Activated T-cell treated with anti-CD3 and anti-CD28 coated beads, Interleukin-2, amount 50 U/mL, for 4 hours (primary cell): ENCODE measurements around the gene MED16. TPM values are rescaled to one million over a fixed set of nuclear protein-coding genes. Genes with fewer than 3 reads are reported as not detected.

Experiments used
- ATAC-seq, 2 donors: fragments of 200-7000 bp; cut with Tn5 transposase; one replicate each; pipeline ENCODE4 v1.10.0; 2021
- DNase-seq: peaks from one replicate; pipeline ENCODE4 v3.0.0-alpha.2; 2020
- H3K27me3 Mint-ChIP-seq: one replicate; pipeline ENCODE4 v1.8.0; 2021; ENCODE audit warnings: low read depth, mixed read lengths
- H3K36me3 Mint-ChIP-seq: one replicate; pipeline ENCODE4 v1.8.0; 2022; ENCODE audit warnings: mixed read lengths; ENCODE audit not compliant: insufficient read depth
- H3K4me1 Mint-ChIP-seq: one replicate; pipeline ENCODE4 v1.8.0; 2021; ENCODE audit warnings: low read depth, mixed read lengths
- H3K4me3 Mint-ChIP-seq: one replicate; pipeline ENCODE4 v1.8.0; 2021; ENCODE audit warnings: mild to moderate bottlenecking, moderate library complexity, mixed read lengths
- H3K9me3 Mint-ChIP-seq: one replicate; pipeline ENCODE4 v1.8.0; 2021; ENCODE audit warnings: mixed read lengths
- total RNA-seq, 3 donors: library from RNA; stranded (reverse); gene quantifications; one replicate each; pipeline ENCODE4 v1.2.1, GENCODE V29; 2021

Gene MED16
- total RNA-seq, 3 donors from 2014 or later: 70.4 to 73.9 (median 73.6) TPM

GRCh38 chr19:904545-904944, 11.6 kb upstream of the MED16 start:
- H3K27me3 Mint-ChIP-seq: no peaks in the 10 kb centered on the region
- DNase-seq (no peak), ATAC-seq (no peak)
- H3K4me1 Mint-ChIP-seq: peaks cover 63% of the 10 kb centered on the region
- no peaks in the 10 kb centered on the region for H3K36me3 Mint-ChIP-seq
- H3K9me3 Mint-ChIP-seq: no peaks in the 10 kb centered on the region
- H3K4me3 Mint-ChIP-seq: no peak overlapping the region

GRCh38 chr19:903266-903797, 10.3 kb upstream of the MED16 start:
- Mint-ChIP-seq H3K27me3 (no peaks in the 10 kb centered on the region), H3K4me3 (no peak overlapping the region), H3K4me1 (peaks cover 51% of the 10 kb centered on the region), H3K9me3 (no peaks in the 10 kb centered on the region), H3K36me3 (no peaks in the 10 kb centered on the region)
- no peak for ATAC-seq
- no peak for DNase-seq

GRCh38 chr19:902446-903226, 9.6 kb upstream of the MED16 start:
- Mint-ChIP-seq H3K4me1 (peaks cover 46% of the 10 kb centered on the region), H3K9me3 (no peaks in the 10 kb centered on the region)
- no peak for ATAC-seq

GRCh38 chr19:902093-902370, 9.0 kb upstream of the MED16 start:
- peaks cover 3% of the 10 kb centered on the region for H3K36me3 Mint-ChIP-seq
- H3K4me1 Mint-ChIP-seq: peaks cover 40% of the 10 kb centered on the region
- DNase-seq: no peak
- no peaks in the 10 kb centered on the region for H3K9me3 Mint-ChIP-seq
- H3K4me3 Mint-ChIP-seq: no peak overlapping the region
- ATAC-seq: no peak
- H3K27me3 Mint-ChIP-seq: no peaks in the 10 kb centered on the region

More at GRCh38 chr19:902446-903226, 9.6 kb upstream of the MED16 start:
- Mint-ChIP-seq H3K4me3 (no peak overlapping the region), H3K27me3 (no peaks in the 10 kb centered on the region), H3K36me3 (peaks cover 2% of the 10 kb centered on the region)
- no peak for DNase-seq

- DNase-seq (no peak), ATAC-seq (no peak)
- Mint-ChIP-seq H3K27me3 (no peaks in the 10 kb centered on the region), H3K4me3 (no peak overlapping the region), H3K36me3 (peaks cover 8% of the 10 kb centered on the region), H3K9me3 (no peaks in the 10 kb centered on the region), H3K4me1 (peaks cover 34% of the 10 kb centered on the region)
These were observed 8.5 kb upstream of the MED16 start for GRCh38 chr19:901216-902092.

GRCh38 chr19:900302-901111, 7.5 kb upstream of the MED16 start:
- no peaks in the 10 kb centered on the region for H3K9me3 Mint-ChIP-seq
- H3K4me3 Mint-ChIP-seq: no peak overlapping the region
- no peaks in the 10 kb centered on the region for H3K27me3 Mint-ChIP-seq
- peaks cover 25% of the 10 kb centered on the region for H3K4me1 Mint-ChIP-seq
- ATAC-seq (peak; percentile 52 to 53), DNase-seq (no peak)
- peaks cover 10% of the 10 kb centered on the region for H3K36me3 Mint-ChIP-seq

- no peaks in the 10 kb centered on the region for H3K9me3 Mint-ChIP-seq
- H3K36me3 Mint-ChIP-seq: peaks cover 10% of the 10 kb centered on the region
- H3K4me3 Mint-ChIP-seq: no peak overlapping the region
- H3K4me1 Mint-ChIP-seq: peaks cover 21% of the 10 kb centered on the region
- H3K27me3 Mint-ChIP-seq: no peaks in the 10 kb centered on the region
- peak; percentile 14 to 27 for ATAC-seq
- DNase-seq: no peak
These were observed 7.0 kb upstream of the MED16 start for GRCh38 chr19:900043-900301.

- Mint-ChIP-seq H3K36me3 (peaks cover 10% of the 10 kb centered on the region), H3K27me3 (no peaks in the 10 kb centered on the region), H3K4me1 (peaks cover 20% of the 10 kb centered on the region), H3K9me3 (no peaks in the 10 kb centered on the region), H3K4me3 (no peak overlapping the region)
- DNase-seq (no peak), ATAC-seq (no peak)
These were observed 6.5 kb upstream of the MED16 start for GRCh38 chr19:899336-900042.

GRCh38 chr19:898663-899062, 5.7 kb upstream of the MED16 start:
- no peak for ATAC-seq
- H3K9me3 Mint-ChIP-seq: no peaks in the 10 kb centered on the region

GRCh38 chr19:897442-898039, 4.6 kb upstream of the MED16 start:
- peaks cover 18% of the 10 kb centered on the region for H3K4me1 Mint-ChIP-seq
- no peaks in the 10 kb centered on the region for H3K9me3 Mint-ChIP-seq
- no peaks in the 10 kb centered on the region for H3K27me3 Mint-ChIP-seq
- peaks cover 10% of the 10 kb centered on the region for H3K36me3 Mint-ChIP-seq
- ATAC-seq: no peak
- no peak for DNase-seq
- H3K4me3 Mint-ChIP-seq: no peak overlapping the region

More at GRCh38 chr19:898663-899062, 5.7 kb upstream of the MED16 start:
- Mint-ChIP-seq H3K36me3 (peaks cover 10% of the 10 kb centered on the region), H3K4me3 (no peak overlapping the region), H3K27me3 (no peaks in the 10 kb centered on the region), H3K4me1 (peaks cover 17% of the 10 kb centered on the region)
- no peak for DNase-seq

- no peak overlapping the region for H3K4me3 Mint-ChIP-seq
- no peaks in the 10 kb centered on the region for H3K27me3 Mint-ChIP-seq
- H3K9me3 Mint-ChIP-seq: no peaks in the 10 kb centered on the region
- no peak for DNase-seq
- peaks cover 10% of the 10 kb centered on the region for H3K36me3 Mint-ChIP-seq
- H3K4me1 Mint-ChIP-seq: peaks cover 18% of the 10 kb centered on the region
- no peak for ATAC-seq
These were observed 4.0 kb upstream of the MED16 start for GRCh38 chr19:896999-897398.

- H3K9me3 Mint-ChIP-seq: no peaks in the 10 kb centered on the region
- H3K4me1 Mint-ChIP-seq: peaks cover 17% of the 10 kb centered on the region
- H3K36me3 Mint-ChIP-seq: peaks cover 10% of the 10 kb centered on the region
- no peak overlapping the region for H3K4me3 Mint-ChIP-seq
- no peak for DNase-seq
- no peak for ATAC-seq
- H3K27me3 Mint-ChIP-seq: no peaks in the 10 kb centered on the region
These were observed 3.4 kb upstream of the MED16 start for GRCh38 chr19:896434-896833.

- DNase-seq (no peak), ATAC-seq (peak; percentile 27 to 38)
- H3K4me3 Mint-ChIP-seq: peak overlapping the region; percentile 84
- peaks cover 28% of the 10 kb centered on the region for H3K4me1 Mint-ChIP-seq
- H3K36me3 Mint-ChIP-seq: peaks cover 8% of the 10 kb centered on the region
- H3K27me3 Mint-ChIP-seq: no peaks in the 10 kb centered on the region
- H3K9me3 Mint-ChIP-seq: no peaks in the 10 kb centered on the region
These were observed 619 bp downstream of the MED16 start for GRCh38 chr19:892243-892893.
